HG03103 (cell line): Measurements from ENCODE around the gene DTX3L.

ENCODE experiments used
- ATAC-seq: cut with Tn5 transposase; IDR thresholded peaks from one replicate; pipeline ENCODE4 v1.9.1; 2021; ENCODE audit warnings: low read depth; ENCODE audit not compliant: unreplicated experiment

The DTX3L gene

GRCh38 chr3:122564155-122564912, at the start of gene DTX3L, which contains the start of gene PARP9:
TSS of gene DTX3L (plus strand) at chr3:122564338. CDS start at chr3:122564427, 89 bp downstream.
TSS of gene PARP9 (minus strand) at chr3:122564300. CDS start at chr3:122559620, 4,680 bp downstream.
- peak; percentile 69 for ATAC-seq

GRCh38 chr3:122515020-122515468, 49.1 kb upstream of the DTX3L start:
- no peak for ATAC-seq

- ATAC-seq: no peak
Measured at GRCh38 chr3:122515870-122516269, 48.3 kb upstream of the DTX3L start.

- no peak for ATAC-seq
Measured at GRCh38 chr3:122516846-122517360, 47.2 kb upstream of the DTX3L start.

- no peak for ATAC-seq
Measured at GRCh38 chr3:122519693-122520092, 44.4 kb upstream of the DTX3L start.

- no peak for ATAC-seq
Measured at GRCh38 chr3:122520861-122521260, 43.3 kb upstream of the DTX3L start.

- no peak for ATAC-seq
Measured at GRCh38 chr3:122523317-122523716, 40.8 kb upstream of the DTX3L start.

GRCh38 chr3:122530164-122530563, 34.0 kb upstream of the DTX3L start:
- no peak for ATAC-seq

GRCh38 chr3:122533480-122533879, 30.7 kb upstream of the DTX3L start:
- no peak for ATAC-seq

- ATAC-seq: peak; percentile 96
Measured at GRCh38 chr3:122533931-122534334, 30.2 kb upstream of the DTX3L start.

GRCh38 chr3:122535964-122536631, 28.0 kb upstream of the DTX3L start:
- no peak for ATAC-seq

- ATAC-seq: no peak
Measured at GRCh38 chr3:122536632-122537001, 27.5 kb upstream of the DTX3L start.

- no peak for ATAC-seq
Measured at GRCh38 chr3:122538956-122539490, 25.1 kb upstream of the DTX3L start.

GRCh38 chr3:122546151-122546550, 18.0 kb upstream of the DTX3L start:
- ATAC-seq: no peak

- no peak for ATAC-seq
Measured at GRCh38 chr3:122548076-122548475, 16.1 kb upstream of the DTX3L start.

- no peak for ATAC-seq
Measured at GRCh38 chr3:122548619-122549018, 15.5 kb upstream of the DTX3L start.

GRCh38 chr3:122553171-122553570, 11.0 kb upstream of the DTX3L start:
- no peak for ATAC-seq

- ATAC-seq: no peak
Measured at GRCh38 chr3:122555275-122556071, 8.7 kb upstream of the DTX3L start.

- no peak for ATAC-seq
Measured at GRCh38 chr3:122557356-122557755, 6.8 kb upstream of the DTX3L start.

- no peak for ATAC-seq
Measured at GRCh38 chr3:122558605-122559004, 5.5 kb upstream of the DTX3L start.

- ATAC-seq: no peak
Measured at GRCh38 chr3:122559906-122560305, 4.2 kb upstream of the DTX3L start.
